ENCODE measurements around the gene SLC25A26.

- TF ChIP-seq YY1 (IDR thresholded peaks at IDR 0.05; ENCODE audit: insufficient read depth, insufficient read length) (no peak), ZNF274 (IDR thresholded peaks at IDR 0.05; ENCODE audit: low read depth, low read length) (no peak)
These were observed 203.0 kb downstream of the SLC25A26 start for GRCh38 chr3:66423791-66424190.
